ENCODE results near the gene SLIT3.

The SLIT3 gene

GRCh38 chr5:168865968-168866367 lies 435.0 kb downstream of the SLIT3 start:
- Histone ChIP-seq H3K9ac (no peak overlapping the region), H3K36me3 (ENCODE audit: insufficient read depth) (no peaks in the 10 kb centered on the region), H3K4me2 (no peak overlapping the region), H3K4me3 (IDR thresholded peaks at IDR 0.05; ENCODE audit: insufficient read depth, low read depth, low read length) (no peak overlapping the region), H3K27ac (no peak overlapping the region), H2AFZ (ENCODE audit: low read depth) (no peak overlapping the region), H3K79me2 (ENCODE audit: insufficient read depth, low read depth) (no peaks in the 10 kb centered on the region), H3K27me3 (ENCODE audit: insufficient read depth, low read depth) (no peaks in the 10 kb centered on the region), H3K4me1 (ENCODE audit: low read depth, poor library complexity, severe bottlenecking) (no peaks in the 10 kb centered on the region), H4K20me1 (ENCODE audit: insufficient read depth) (no peaks in the 10 kb centered on the region)
- TF ChIP-seq, protein P1, sequence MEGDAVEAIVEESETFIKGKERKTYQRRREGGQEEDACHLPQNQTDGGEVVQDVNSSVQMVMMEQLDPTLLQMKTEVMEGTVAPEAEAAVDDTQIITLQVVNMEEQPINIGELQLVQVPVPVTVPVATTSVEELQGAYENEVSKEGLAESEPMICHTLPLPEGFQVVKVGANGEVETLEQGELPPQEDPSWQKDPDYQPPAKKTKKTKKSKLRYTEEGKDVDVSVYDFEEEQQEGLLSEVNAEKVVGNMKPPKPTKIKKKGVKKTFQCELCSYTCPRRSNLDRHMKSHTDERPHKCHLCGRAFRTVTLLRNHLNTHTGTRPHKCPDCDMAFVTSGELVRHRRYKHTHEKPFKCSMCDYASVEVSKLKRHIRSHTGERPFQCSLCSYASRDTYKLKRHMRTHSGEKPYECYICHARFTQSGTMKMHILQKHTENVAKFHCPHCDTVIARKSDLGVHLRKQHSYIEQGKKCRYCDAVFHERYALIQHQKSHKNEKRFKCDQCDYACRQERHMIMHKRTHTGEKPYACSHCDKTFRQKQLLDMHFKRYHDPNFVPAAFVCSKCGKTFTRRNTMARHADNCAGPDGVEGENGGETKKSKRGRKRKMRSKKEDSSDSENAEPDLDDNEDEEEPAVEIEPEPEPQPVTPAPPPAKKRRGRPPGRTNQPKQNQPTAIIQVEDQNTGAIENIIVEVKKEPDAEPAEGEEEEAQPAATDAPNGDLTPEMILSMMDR (conservative IDR thresholded peaks at IDR 0.05; ENCODE audit: low read depth, low read length): no peak

DNA sequence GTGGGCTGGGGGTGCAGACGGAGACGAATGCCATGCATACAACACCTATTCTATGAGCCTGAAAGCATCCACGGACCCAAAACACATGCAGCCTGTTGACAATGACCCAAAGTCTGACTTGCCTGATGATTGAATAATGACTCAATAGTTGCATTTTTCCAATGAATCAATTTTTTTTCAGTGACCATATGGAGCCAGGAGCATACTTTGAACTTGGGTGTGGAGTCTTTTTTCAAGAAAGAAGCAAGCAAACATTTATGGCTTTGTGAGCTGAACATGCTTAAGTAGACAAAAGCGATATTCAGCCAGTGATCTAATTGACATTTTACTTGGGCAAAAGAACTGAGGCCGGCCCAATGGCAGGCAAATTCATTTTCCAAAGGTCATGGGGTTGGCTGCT lies 437.9 kb downstream of the SLIT3 start:
- TF ChIP-seq, protein P1 (conservative IDR thresholded peaks at IDR 0.05; ENCODE audit: low read depth, low read length): no peak
- no peak overlapping the region for H2AFZ ChIP-seq (ENCODE audit: low read depth)
- H3K36me3 ChIP-seq (ENCODE audit: insufficient read depth): no peaks in the 10 kb centered on the region
- H3K9ac ChIP-seq: no peak overlapping the region
- no peaks in the 10 kb centered on the region for H3K4me1 ChIP-seq (ENCODE audit: low read depth, poor library complexity, severe bottlenecking)
- H3K27me3 ChIP-seq (ENCODE audit: insufficient read depth, low read depth): no peaks in the 10 kb centered on the region
- no peak overlapping the region for H3K4me3 ChIP-seq (IDR thresholded peaks at IDR 0.05; ENCODE audit: insufficient read depth, low read depth, low read length)
- no peak overlapping the region for H3K4me2 ChIP-seq
- no peaks in the 10 kb centered on the region for H3K79me2 ChIP-seq (ENCODE audit: insufficient read depth, low read depth)
- no peak overlapping the region for H3K27ac ChIP-seq
- no peaks in the 10 kb centered on the region for H4K20me1 ChIP-seq (ENCODE audit: insufficient read depth)

DNA sequence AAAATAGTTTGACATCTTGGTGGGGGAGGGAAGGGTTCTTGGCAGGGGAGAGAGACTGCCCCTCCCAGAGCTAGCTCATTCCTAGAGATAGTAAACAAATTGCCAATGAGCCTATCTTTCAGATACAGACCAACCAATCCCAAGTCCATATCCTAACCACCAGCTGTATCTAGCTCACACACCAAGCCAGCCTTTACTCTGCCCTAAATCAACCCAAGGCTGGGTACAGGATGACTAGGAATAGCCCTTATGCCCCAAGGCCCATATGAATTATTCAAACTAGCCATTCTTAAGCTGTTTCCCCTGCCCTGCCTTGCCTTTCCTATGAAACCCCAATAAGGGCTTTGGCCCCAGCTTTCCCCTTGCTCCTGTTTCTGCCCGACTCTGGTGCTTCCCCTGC lies 440.4 kb downstream of the SLIT3 start:
- Histone ChIP-seq H3K36me3 (ENCODE audit: insufficient read depth) (no peaks in the 10 kb centered on the region), H3K4me2 (no peak overlapping the region), H3K9ac (no peak overlapping the region), H4K20me1 (ENCODE audit: insufficient read depth) (no peaks in the 10 kb centered on the region), H3K27ac (no peak overlapping the region), H3K4me3 (IDR thresholded peaks at IDR 0.05; ENCODE audit: insufficient read depth, low read depth, low read length) (no peak overlapping the region), H3K79me2 (ENCODE audit: insufficient read depth, low read depth) (no peaks in the 10 kb centered on the region), H3K4me1 (ENCODE audit: low read depth, poor library complexity, severe bottlenecking) (no peaks in the 10 kb centered on the region), H2AFZ (ENCODE audit: low read depth) (no peak overlapping the region), H3K27me3 (ENCODE audit: insufficient read depth, low read depth) (no peaks in the 10 kb centered on the region)
- TF ChIP-seq, protein P1 (conservative IDR thresholded peaks at IDR 0.05; ENCODE audit: low read depth, low read length): no peak

- Histone ChIP-seq H3K36me3 (ENCODE audit: insufficient read depth) (no peaks in the 10 kb centered on the region), H4K20me1 (ENCODE audit: insufficient read depth) (no peaks in the 10 kb centered on the region), H3K4me3 (IDR thresholded peaks at IDR 0.05; ENCODE audit: insufficient read depth, low read depth, low read length) (no peak overlapping the region), H3K27ac (no peak overlapping the region), H3K4me1 (ENCODE audit: low read depth, poor library complexity, severe bottlenecking) (no peaks in the 10 kb centered on the region), H3K4me2 (no peak overlapping the region), H3K79me2 (ENCODE audit: insufficient read depth, low read depth) (no peaks in the 10 kb centered on the region), H2AFZ (ENCODE audit: low read depth) (no peak overlapping the region), H3K27me3 (ENCODE audit: insufficient read depth, low read depth) (no peaks in the 10 kb centered on the region), H3K9ac (no peak overlapping the region)
- TF ChIP-seq, protein P1 (conservative IDR thresholded peaks at IDR 0.05; ENCODE audit: low read depth, low read length): no peak
Observed at GRCh38 chr5:168860081-168860480, 440.9 kb downstream of the SLIT3 start.
